OCI-LY3 (cell line): Measurements from ENCODE around the gene TMEFF1.
"Not testable (repeated sequence)": the region's sequence is repeated elsewhere in the genome, so short reads cannot be mapped to it uniquely, and the experiment has no call there.

Experiments used
- H2AFZ ChIP-seq: fragments of 200-600, 300-600 bp; shearing (Covaris generic); 2 replicates; pipeline ENCODE4 v1.6.0; 2014; ENCODE audit warnings: antibody characterized with exemption, low read depth, low read length
- H3K27ac ChIP-seq: fragments of 200-600, 300-600 bp; sonication (generic); 2 replicates; pipeline ENCODE4 v1.5.1; 2014; ENCODE audit warnings: mild to moderate bottlenecking, low read length, moderate library complexity, mixed read lengths
- H3K27me3 ChIP-seq: fragments of 200-600, 300-600 bp; sonication (generic); 2 replicates; pipeline ENCODE4 v1.6.1; 2014; ENCODE audit warnings: low read depth, low read length, mixed read lengths
- H3K36me3 ChIP-seq: fragments of 200-600, 300-600 bp; sonication (generic); replicated peaks from 2 replicates; pipeline ENCODE3; 2014; ENCODE audit warnings: low read depth, low read length, mixed read lengths
- H3K4me1 ChIP-seq: fragments of 300-600, 200-600 bp; sonication (generic); 2 replicates; pipeline ENCODE4 v1.6.1; 2014; ENCODE audit warnings: low read length, mixed read lengths
- H3K4me2 ChIP-seq: fragments of 200-600, 300-600 bp; sonication (generic); 2 replicates; pipeline ENCODE4 v1.6.1; 2014; ENCODE audit warnings: low read length, mixed read lengths
- H3K4me3 ChIP-seq: fragments of 300-600, 200-600 bp; sonication (generic); 2 replicates; pipeline ENCODE4 v1.5.1; 2014; ENCODE audit warnings: antibody characterized with exemption, mild to moderate bottlenecking, low read length, moderate library complexity
- H3K79me2 ChIP-seq: fragments of 300-600, 200-600 bp; shearing (Covaris generic); 2 replicates; pipeline ENCODE4 v1.6.1; 2014; ENCODE audit warnings: mild to moderate bottlenecking, low read length, mixed read lengths
- H3K9ac ChIP-seq: fragments of 300-600, 200-600 bp; shearing (Covaris generic); 2 replicates; pipeline ENCODE4 v1.6.0; 2014; ENCODE audit warnings: mild to moderate bottlenecking, low read length, moderate library complexity
- H3K9me3 ChIP-seq: fragments of 200-600, 300-600 bp; shearing (Covaris generic); 2 replicates; pipeline ENCODE4 v1.6.1; 2014; ENCODE audit warnings: low read length, mixed read lengths; ENCODE audit not compliant: insufficient read depth
- H4K20me1 ChIP-seq: fragments of 200-600, 300-600 bp; sonication (generic); 2 replicates; pipeline ENCODE4 v1.6.1; 2016; ENCODE audit warnings: low read length, mixed read lengths; ENCODE audit not compliant: insufficient read depth
- CTCF ChIP-seq: fragments of 200-600, 300-600 bp; sonication (generic); IDR thresholded peaks from 2 replicates; pipeline ENCODE4 v1.5.1; 2014; ENCODE audit warnings: antibody characterized with exemption, low read length, low read depth
- EZH2phosphoT487 ChIP-seq: fragments of 200-600 bp; shearing (Covaris generic); IDR thresholded peaks from 2 replicates; pipeline ENCODE4 v1.6.1; 2018; ENCODE audit warnings: antibody characterized with exemption, mixed run types, low read depth

The TMEFF1 gene

GRCh38 chr9:100498592-100498991 lies 25.6 kb downstream of the TMEFF1 start:
- no peak for TF ChIP-seq CTCF
- TF ChIP-seq EZH2phosphoT487: no peak
- H3K27me3 ChIP-seq: no peaks in the 10 kb centered on the region
- no peak overlapping the region for H3K9ac ChIP-seq
- no peaks in the 10 kb centered on the region for H4K20me1 ChIP-seq
- H3K27ac ChIP-seq: no peak overlapping the region
- no peaks in the 10 kb centered on the region for H3K36me3 ChIP-seq
- H3K4me2 ChIP-seq: no peak overlapping the region
- peaks cover 10% of the 10 kb centered on the region for H3K4me1 ChIP-seq
- no peaks in the 10 kb centered on the region for H3K9me3 ChIP-seq
- no peak overlapping the region for H3K4me3 ChIP-seq
- no peak overlapping the region for H2AFZ ChIP-seq
- no peaks in the 10 kb centered on the region for H3K79me2 ChIP-seq

GRCh38 chr9:100499460-100499859 lies 26.5 kb downstream of the TMEFF1 start:
- no peaks in the 10 kb centered on the region for H3K79me2 ChIP-seq
- H3K4me2 ChIP-seq: 0 out of 2 replicates have a peak overlapping the region, but pooled peaks have one; percentile 12
- H3K9ac ChIP-seq: no peak overlapping the region
- H3K4me1 ChIP-seq: peaks cover 10% of the 10 kb centered on the region
- no peaks in the 10 kb centered on the region for H3K27me3 ChIP-seq
- no peak overlapping the region for H3K27ac ChIP-seq
- H3K9me3 ChIP-seq: no peaks in the 10 kb centered on the region
- H4K20me1 ChIP-seq: no peaks in the 10 kb centered on the region
- H2AFZ ChIP-seq: no peak overlapping the region
- no peak overlapping the region for H3K4me3 ChIP-seq
- H3K36me3 ChIP-seq: no peaks in the 10 kb centered on the region
- TF ChIP-seq EZH2phosphoT487: no peak
- no peak for TF ChIP-seq CTCF

GRCh38 chr9:100499866-100500265 lies 26.9 kb downstream of the TMEFF1 start:
- Histone ChIP-seq H2AFZ (no peak overlapping the region), H3K36me3 (no peaks in the 10 kb centered on the region), H4K20me1 (no peaks in the 10 kb centered on the region), H3K79me2 (no peaks in the 10 kb centered on the region), H3K27ac (no peak overlapping the region), H3K4me3 (no peak overlapping the region), H3K27me3 (no peaks in the 10 kb centered on the region), H3K4me1 (peaks cover 10% of the 10 kb centered on the region), H3K9me3 (no peaks in the 10 kb centered on the region), H3K9ac (no peak overlapping the region), H3K4me2 (0 out of 2 replicates have a peak overlapping the region, but pooled peaks have one; percentile 12)
- no peak for TF ChIP-seq CTCF
- no peak for TF ChIP-seq EZH2phosphoT487

- no peaks in the 10 kb centered on the region for H3K36me3 ChIP-seq
- H4K20me1 ChIP-seq: no peaks in the 10 kb centered on the region
- H3K9ac ChIP-seq: no peak overlapping the region
- no peaks in the 10 kb centered on the region for H3K4me1 ChIP-seq
- TF ChIP-seq EZH2phosphoT487 (no peak), CTCF (peak; percentile 93)
- no peak overlapping the region for H3K27ac ChIP-seq
- no peaks in the 10 kb centered on the region for H3K27me3 ChIP-seq
- no peaks in the 10 kb centered on the region for H3K9me3 ChIP-seq
- H2AFZ ChIP-seq: no peak overlapping the region
- H3K4me3 ChIP-seq: no peak overlapping the region
- H3K79me2 ChIP-seq: no peaks in the 10 kb centered on the region
- H3K4me2 ChIP-seq: no peak overlapping the region
These were observed 32.7 kb downstream of the TMEFF1 start for GRCh38 chr9:100505564-100506159.

- not testable (repeated sequence) for H3K27me3 ChIP-seq, H3K4me1 ChIP-seq, H3K4me2 ChIP-seq, H3K9me3 ChIP-seq, H2AFZ ChIP-seq, H3K9ac ChIP-seq, H4K20me1 ChIP-seq, H3K36me3 ChIP-seq, H3K27ac ChIP-seq, H3K79me2 ChIP-seq, H3K4me3 ChIP-seq
These were observed 34.4 kb downstream of the TMEFF1 start for GRCh38 chr9:100507350-100507749.
